BE2C (cell line): ENCODE results near the gene GOLGA6C.
"Not testable (repeated sequence)": the region's sequence is repeated elsewhere in the genome, so short reads cannot be mapped to it uniquely, and the experiment has no call there.

Experiments
- DNase-seq: peaks from one replicate; pipeline ENCODE4 v3.0.0-alpha.2; 2020
- H3K27me3 ChIP-seq: fragments of 250-450 bp; sonication (Bioruptor Pico); 2 replicates; pipeline ENCODE4 v1.5.1; 2020; ENCODE audit warnings: mild to moderate bottlenecking
- H3K36me3 ChIP-seq: fragments of 250-450 bp; sonication (Bioruptor Pico); 2 replicates; pipeline ENCODE4 v1.5.1; 2020; ENCODE audit warnings: mild to moderate bottlenecking
- H3K4me1 ChIP-seq: fragments of 250-450 bp; sonication (Bioruptor Pico); 2 replicates; pipeline ENCODE4 v1.5.1; 2020
- H3K4me3 ChIP-seq: 2 replicates; pipeline ENCODE4 v1.5.1; 2011; ENCODE audit warnings: low read depth, low read length
- H3K9me3 ChIP-seq: fragments of 250-450 bp; sonication (Bioruptor Pico); 2 replicates; pipeline ENCODE4 v1.5.1; 2020
- CTCF ChIP-seq: IDR thresholded peaks from 2 replicates; pipeline ENCODE4 v1.5.1; 2012; ENCODE audit warnings: mild to moderate bottlenecking, low read depth, low read length

GOLGA6C gene

GRCh38 chr15:75237316-75237982 lies 20.7 kb upstream of the GOLGA6C start:
- no peaks in the 10 kb centered on the region for H3K27me3 ChIP-seq
- no peaks in the 10 kb centered on the region for H3K36me3 ChIP-seq
- H3K4me1 ChIP-seq = no peaks in the 10 kb centered on the region
- H3K4me3 ChIP-seq = no peak overlapping the region
- DNase-seq = no peak
- TF ChIP-seq CTCF = no peak
- H3K9me3 ChIP-seq = no peaks in the 10 kb centered on the region

GRCh38 chr15:75238150-75238549 lies 20.0 kb upstream of the GOLGA6C start:
- no peaks in the 10 kb centered on the region for H3K4me1 ChIP-seq
- no peak overlapping the region for H3K4me3 ChIP-seq
- H3K9me3 ChIP-seq = no peaks in the 10 kb centered on the region
- DNase-seq = no peak
- no peak for TF ChIP-seq CTCF
- no peaks in the 10 kb centered on the region for H3K36me3 ChIP-seq
- no peaks in the 10 kb centered on the region for H3K27me3 ChIP-seq

GRCh38 chr15:75245741-75246140 lies 12.4 kb upstream of the GOLGA6C start:
- H3K36me3 ChIP-seq, H3K9me3 ChIP-seq, H3K4me3 ChIP-seq, DNase-seq, H3K4me1 ChIP-seq: not testable (repeated sequence)
- peaks cover 27% of the 10 kb centered on the region for H3K27me3 ChIP-seq

- not testable (repeated sequence) for H3K4me3 ChIP-seq, H3K36me3 ChIP-seq, H3K9me3 ChIP-seq, DNase-seq, H3K4me1 ChIP-seq
- peaks cover 34% of the 10 kb centered on the region for H3K27me3 ChIP-seq
Observed at GRCh38 chr15:75248991-75249390, 9.1 kb upstream of the GOLGA6C start.

GRCh38 chr15:75249726-75250125 lies 8.4 kb upstream of the GOLGA6C start:
- no peaks in the 10 kb centered on the region for H3K36me3 ChIP-seq
- no peak overlapping the region for H3K4me3 ChIP-seq
- H3K9me3 ChIP-seq = no peaks in the 10 kb centered on the region
- no peak for DNase-seq
- peaks cover 34% of the 10 kb centered on the region for H3K27me3 ChIP-seq
- no peak for TF ChIP-seq CTCF
- H3K4me1 ChIP-seq = no peaks in the 10 kb centered on the region

GRCh38 chr15:75251343-75251742 lies 6.8 kb upstream of the GOLGA6C start:
- not testable (repeated sequence) for H3K9me3 ChIP-seq, H3K36me3 ChIP-seq, H3K4me1 ChIP-seq, DNase-seq, H3K4me3 ChIP-seq
- H3K27me3 ChIP-seq = peaks cover 34% of the 10 kb centered on the region

GRCh38 chr15:75252285-75252684 lies 5.8 kb upstream of the GOLGA6C start:
- peaks cover 34% of the 10 kb centered on the region for H3K27me3 ChIP-seq
- DNase-seq, H3K36me3 ChIP-seq, H3K4me1 ChIP-seq, H3K9me3 ChIP-seq, H3K4me3 ChIP-seq: not testable (repeated sequence)

- not testable (repeated sequence) for H3K4me3 ChIP-seq, DNase-seq, H3K36me3 ChIP-seq, H3K27me3 ChIP-seq, H3K4me1 ChIP-seq, H3K9me3 ChIP-seq
Observed at GRCh38 chr15:75258620-75259343, 648 bp downstream of the GOLGA6C start.

- DNase-seq, H3K27me3 ChIP-seq, H3K36me3 ChIP-seq, H3K4me3 ChIP-seq, H3K9me3 ChIP-seq, H3K4me1 ChIP-seq: not testable (repeated sequence)
Observed at GRCh38 chr15:75259873-75260272, 1.7 kb downstream of the GOLGA6C start.

GRCh38 chr15:75273751-75274359 lies 15.7 kb downstream of the GOLGA6C start:
- not testable (repeated sequence) for H3K4me3 ChIP-seq, H3K27me3 ChIP-seq, DNase-seq, H3K36me3 ChIP-seq, H3K9me3 ChIP-seq, H3K4me1 ChIP-seq
